Measurements from ENCODE around the gene FDX2.
"Not testable (repeated sequence)": the region's sequence is repeated elsewhere in the genome, so short reads cannot be mapped to it uniquely, and the experiment has no call there.

FDX2 gene

GRCh38 chr19:10338940-10339339 lies 23.1 kb upstream of the FDX2 start:
- peaks cover 36% of the 10 kb centered on the region for H3K4me1 ChIP-seq (ENCODE audit: control insufficient read depth, low read length)
- peaks cover 4% of the 10 kb centered on the region; the same call in 1 of the 2 replicates for H3K36me3 ChIP-seq (ENCODE audit: control insufficient read depth, low read length)
- no peaks in the 10 kb centered on the region for H3K27me3 ChIP-seq (ENCODE audit: control insufficient read depth, low read length)
- TF ChIP-seq EZH2phosphoT487 (IDR thresholded peaks at IDR 0.05; ENCODE audit: borderline replicate concordance, low read length) (no peak), CTCF (IDR thresholded peaks at IDR 0.05; ENCODE audit: low read depth, low read length, poor library complexity, severe bottlenecking) (no peak)
- no peaks in the 10 kb centered on the region for H3K9me3 ChIP-seq (ENCODE audit: control insufficient read depth, insufficient read depth, low read length)
- peak overlapping the region; percentile 40 for H3K27ac ChIP-seq (ENCODE audit: low read depth, low read length)
- H3K4me2 ChIP-seq (ENCODE audit: low read length) = peak overlapping the region; percentile 96
- H3K79me2 ChIP-seq (ENCODE audit: control insufficient read depth, low read length) = peaks cover 20% of the 10 kb centered on the region
- peak overlapping the region; percentile 85 for H3K4me3 ChIP-seq (ENCODE audit: low read length)
- H3F3A ChIP-seq (ENCODE audit: control insufficient read depth, insufficient read depth) = no peaks in the 10 kb centered on the region; the same call in 1 of the 2 replicates
- H4K20me1 ChIP-seq (ENCODE audit: control insufficient read depth, insufficient read depth, low read depth, low read length) = no peaks in the 10 kb centered on the region
- no peaks in the 10 kb centered on the region for H3K9me2 ChIP-seq (replicated peaks; ENCODE audit: control insufficient read depth, low read length)

DNA sequence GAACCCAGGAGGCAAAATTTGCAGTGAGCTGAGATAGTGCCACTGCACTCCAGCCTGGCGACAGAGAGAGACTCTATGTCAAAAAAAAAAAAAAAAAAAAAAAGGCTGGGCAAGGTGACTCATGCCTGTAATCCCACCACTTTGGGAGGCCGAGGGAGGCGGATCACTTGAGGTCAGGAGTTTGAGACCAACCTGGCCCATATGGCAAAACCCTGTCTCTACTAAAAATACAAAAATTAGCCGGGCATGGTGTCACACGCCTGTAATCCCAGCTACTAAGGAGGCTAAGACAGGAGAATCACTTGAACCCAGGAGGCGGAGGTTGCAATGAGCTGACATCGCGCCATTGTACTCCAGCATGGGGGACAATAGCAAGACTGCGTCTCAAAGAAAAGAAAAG lies 20.9 kb upstream of the FDX2 start:
- Histone ChIP-seq H3K36me3 (ENCODE audit: control insufficient read depth, low read length) (peaks cover 16% of the 10 kb centered on the region), H3K4me1 (ENCODE audit: control insufficient read depth, low read length) (peaks cover 45% of the 10 kb centered on the region), H3K79me2 (ENCODE audit: control insufficient read depth, low read length) (peaks cover 39% of the 10 kb centered on the region)
- H3K4me3 ChIP-seq (ENCODE audit: low read length); H3K9me2 ChIP-seq (replicated peaks; ENCODE audit: control insufficient read depth, low read length); H4K20me1 ChIP-seq (ENCODE audit: control insufficient read depth, insufficient read depth, low read depth, low read length); H3F3A ChIP-seq (ENCODE audit: control insufficient read depth, insufficient read depth); H3K4me2 ChIP-seq (ENCODE audit: low read length); H3K27me3 ChIP-seq (ENCODE audit: control insufficient read depth, low read length); H3K9me3 ChIP-seq (ENCODE audit: control insufficient read depth, insufficient read depth, low read length); H3K27ac ChIP-seq (ENCODE audit: low read depth, low read length): not testable (repeated sequence)

DNA sequence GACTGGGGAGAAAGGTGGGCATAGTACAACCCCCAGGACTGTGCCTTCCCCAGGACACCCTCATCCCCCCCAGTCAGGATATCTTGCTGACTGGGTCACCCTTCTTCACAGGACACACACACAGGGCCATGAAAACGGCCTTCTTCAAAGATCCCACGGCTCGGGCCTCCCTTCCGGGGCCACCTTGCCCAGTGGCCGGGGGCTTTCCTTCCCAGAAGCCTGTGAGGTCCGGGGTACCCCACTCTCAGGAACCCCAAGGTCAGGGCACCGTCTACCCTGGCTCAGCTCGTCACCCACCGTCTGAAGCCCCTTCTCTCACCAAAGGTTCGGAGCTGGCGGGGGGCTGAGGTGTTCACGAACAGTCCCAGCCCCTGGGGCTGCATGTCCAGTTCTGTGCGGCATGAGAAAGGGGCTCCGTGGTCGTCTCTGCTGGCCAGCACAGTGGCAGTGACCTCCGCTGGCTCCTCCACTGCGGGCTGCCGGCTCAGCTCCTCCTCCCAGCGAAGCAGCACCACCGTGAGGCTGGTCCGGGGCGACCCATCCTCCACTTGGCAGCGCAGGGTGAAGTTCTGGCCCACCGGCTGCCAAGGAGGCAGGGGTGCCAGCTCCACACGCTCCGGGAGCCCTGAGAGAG lies 19.7 kb upstream of the FDX2 start:
- Histone ChIP-seq H3K4me1 (ENCODE audit: control insufficient read depth, low read length) (peaks cover 47% of the 10 kb centered on the region), H3K27ac (ENCODE audit: low read depth, low read length) (no peak overlapping the region), H3K27me3 (ENCODE audit: control insufficient read depth, low read length) (no peaks in the 10 kb centered on the region), H3K4me3 (ENCODE audit: low read length) (no peak overlapping the region), H3K79me2 (ENCODE audit: control insufficient read depth, low read length) (peaks cover 50% of the 10 kb centered on the region), H3K36me3 (ENCODE audit: control insufficient read depth, low read length) (peaks cover 23% of the 10 kb centered on the region), H4K20me1 (ENCODE audit: control insufficient read depth, insufficient read depth, low read depth, low read length) (peaks cover 12% of the 10 kb centered on the region), H3K9me2 (replicated peaks; ENCODE audit: control insufficient read depth, low read length) (no peaks in the 10 kb centered on the region), H3K9me3 (ENCODE audit: control insufficient read depth, insufficient read depth, low read length) (no peaks in the 10 kb centered on the region), H3F3A (ENCODE audit: control insufficient read depth, insufficient read depth) (no peaks in the 10 kb centered on the region; the same call in 1 of the 2 replicates), H3K4me2 (ENCODE audit: low read length) (peak overlapping the region; percentile 91)
- TF ChIP-seq CTCF (IDR thresholded peaks at IDR 0.05; ENCODE audit: low read depth, low read length, poor library complexity, severe bottlenecking) = no peak
- TF ChIP-seq EZH2phosphoT487 (IDR thresholded peaks at IDR 0.05; ENCODE audit: borderline replicate concordance, low read length) = no peak

DNA sequence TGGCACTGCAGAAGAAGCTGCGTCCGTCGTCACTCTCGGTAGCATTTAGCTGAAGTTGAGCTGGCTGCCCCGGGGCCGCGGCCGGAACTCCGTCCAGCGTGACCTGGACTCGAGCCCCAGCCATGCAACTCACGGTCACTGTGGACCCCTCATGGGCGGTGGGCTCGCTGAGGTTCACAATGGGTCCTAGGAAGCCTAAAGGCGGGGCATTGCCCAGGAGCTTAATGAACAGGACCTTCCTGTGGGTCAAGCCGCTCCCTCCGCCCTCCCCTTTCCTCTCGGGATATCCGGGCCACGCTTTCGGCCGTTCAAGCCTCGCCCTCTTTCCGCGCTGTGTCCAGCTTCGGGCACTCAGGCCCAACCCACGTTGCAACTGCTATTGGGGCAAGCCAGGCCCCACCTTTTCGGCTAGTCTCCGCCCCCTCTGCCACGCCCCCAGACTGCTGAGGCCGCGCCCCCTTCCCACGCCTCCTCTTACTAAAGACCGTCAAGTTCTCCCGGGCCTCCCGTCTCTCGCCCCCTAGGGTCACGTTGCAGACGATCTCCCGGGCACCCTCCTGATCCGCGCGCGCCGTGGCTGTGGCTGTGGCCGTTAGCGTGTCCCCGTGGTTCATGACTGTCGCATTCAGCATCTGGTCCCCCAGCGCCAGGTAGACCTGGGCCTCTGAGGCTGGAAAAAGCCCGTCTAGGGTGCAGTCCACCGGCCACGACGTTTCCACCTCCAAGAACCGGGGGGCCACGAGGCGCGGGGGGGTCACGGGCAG lies 19.0 kb upstream of the FDX2 start:
- Histone ChIP-seq H3K9me2 (replicated peaks; ENCODE audit: control insufficient read depth, low read length) (no peaks in the 10 kb centered on the region), H3K4me1 (ENCODE audit: control insufficient read depth, low read length) (peaks cover 42% of the 10 kb centered on the region), H3K4me2 (ENCODE audit: low read length) (peak overlapping the region; percentile 91), H3K4me3 (ENCODE audit: low read length) (peak overlapping the region; percentile 91; the same call in 1 of the 2 replicates), H4K20me1 (ENCODE audit: control insufficient read depth, insufficient read depth, low read depth, low read length) (peaks cover 18% of the 10 kb centered on the region), H3F3A (ENCODE audit: control insufficient read depth, insufficient read depth) (no peaks in the 10 kb centered on the region; the same call in 1 of the 2 replicates), H3K36me3 (ENCODE audit: control insufficient read depth, low read length) (peaks cover 30% of the 10 kb centered on the region), H3K27me3 (ENCODE audit: control insufficient read depth, low read length) (no peaks in the 10 kb centered on the region), H3K27ac (ENCODE audit: low read depth, low read length) (no peak overlapping the region), H3K9me3 (ENCODE audit: control insufficient read depth, insufficient read depth, low read length) (no peaks in the 10 kb centered on the region), H3K79me2 (ENCODE audit: control insufficient read depth, low read length) (peaks cover 57% of the 10 kb centered on the region)
- TF ChIP-seq CTCF (IDR thresholded peaks at IDR 0.05; ENCODE audit: low read depth, low read length, poor library complexity, severe bottlenecking) = peak; percentile 31
- TF ChIP-seq EZH2phosphoT487 (IDR thresholded peaks at IDR 0.05; ENCODE audit: borderline replicate concordance, low read length) = no peak
